Liver (tissue), 3 donors: ENCODE results near the gene TJP1.

Source experiments
- EGR1 ChIP-seq, 2 donors: IDR thresholded peaks; 2 replicates each; pipeline ENCODE4 v1.6.1; 2016 to 2018; ENCODE audit warnings: antibody characterized with exemption in 2 of 2, low read depth in 2 of 2
- GABPA ChIP-seq, 2 donors: IDR thresholded peaks in 1 of 2; conservative IDR thresholded peaks in 1 of 2; 2 replicates each; pipeline ENCODE4 v1.6.1; 2016; ENCODE audit warnings: antibody characterized with exemption in 2 of 2, mild to moderate bottlenecking in 1 of 2, moderate library complexity in 1 of 2
- JUND ChIP-seq, 2 donors: IDR thresholded peaks; 2 replicates each; pipeline ENCODE4 v1.6.1; 2016; ENCODE audit warnings: antibody characterized with exemption in 2 of 2
- NR2F2 ChIP-seq: IDR thresholded peaks from 2 replicates; pipeline ENCODE4 v1.6.1; 2016; ENCODE audit warnings: antibody characterized with exemption
- RAD21 ChIP-seq, 2 donors: IDR thresholded peaks; 2 replicates each; pipeline ENCODE4 v1.6.1; 2016; ENCODE audit warnings: antibody characterized with exemption in 2 of 2, mild to moderate bottlenecking in 2 of 2
- RXRA ChIP-seq, 2 donors: IDR thresholded peaks; 2 replicates each; pipeline ENCODE4 v1.6.1; 2017 to 2018; ENCODE audit warnings: antibody characterized with exemption in 2 of 2, mild to moderate bottlenecking in 1 of 2
- SP1 ChIP-seq: IDR thresholded peaks from 2 replicates; pipeline ENCODE4 v1.6.1; 2018; ENCODE audit warnings: antibody characterized with exemption, mild to moderate bottlenecking
- TAF1 ChIP-seq: conservative IDR thresholded peaks from 2 replicates; pipeline ENCODE4 v1.6.1; 2016; ENCODE audit warnings: antibody characterized with exemption, mild to moderate bottlenecking
- YY1 ChIP-seq: IDR thresholded peaks from 2 replicates; pipeline ENCODE4 v1.6.1; 2016; ENCODE audit warnings: antibody characterized with exemption, mild to moderate bottlenecking
- TF ChIP-seq, protein P1 (sequence below): fragments of 150-350 bp; IDR thresholded peaks from 2 replicates; pipeline ENCODE4 v1.5.1; 2017; ENCODE audit warnings: improper control_type of control experiment, low read depth, low read length; ENCODE audit not compliant: missing input control
- TF ChIP-seq, protein P2 (sequence below): IDR thresholded peaks from 2 replicates; pipeline ENCODE4 v1.6.1; 2016; ENCODE audit warnings: antibody characterized with exemption
- TF ChIP-seq, protein P3 (sequence below): IDR thresholded peaks from 2 replicates; pipeline ENCODE4 v1.6.1; 2016; ENCODE audit warnings: antibody characterized with exemption
- TF ChIP-seq, protein P4 (sequence below): IDR thresholded peaks from 2 replicates; pipeline ENCODE4 v1.6.1; 2016; ENCODE audit warnings: antibody characterized with exemption, mild to moderate bottlenecking
- donor health status: healthy.
- donor health status: healthy.

DNA sequence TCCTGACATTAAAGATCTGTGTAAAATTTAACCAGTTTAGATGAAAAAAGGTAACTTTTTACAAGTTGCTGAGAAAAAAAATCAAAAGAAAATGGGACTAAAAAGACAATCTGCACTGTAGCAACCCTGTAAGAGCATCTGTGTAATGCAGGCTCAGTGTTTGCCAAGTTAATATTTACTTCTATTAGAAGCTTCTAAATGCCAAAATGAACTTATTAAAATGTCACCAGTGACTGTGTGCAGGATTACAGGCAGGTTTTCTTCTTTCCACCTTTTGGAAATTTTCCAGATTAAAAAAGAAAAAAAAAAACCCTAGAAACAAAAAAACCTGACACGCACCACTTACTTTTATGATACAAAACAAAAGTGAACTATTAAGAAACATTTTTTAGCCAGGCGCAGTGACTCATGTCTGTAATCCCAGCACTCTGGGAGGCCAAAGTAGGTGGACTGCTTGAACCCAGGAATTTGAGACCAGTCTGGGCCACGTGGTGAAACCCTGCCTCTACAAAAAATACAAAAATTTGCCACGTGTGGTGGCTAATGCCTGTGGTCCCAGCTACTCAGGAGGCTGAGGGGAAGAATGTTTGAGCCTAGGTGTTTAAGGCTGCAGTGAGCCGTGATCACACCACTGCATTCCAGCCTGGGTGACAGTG, 87.2 kb downstream of the TJP1 start:
- TF ChIP-seq, protein P1, sequence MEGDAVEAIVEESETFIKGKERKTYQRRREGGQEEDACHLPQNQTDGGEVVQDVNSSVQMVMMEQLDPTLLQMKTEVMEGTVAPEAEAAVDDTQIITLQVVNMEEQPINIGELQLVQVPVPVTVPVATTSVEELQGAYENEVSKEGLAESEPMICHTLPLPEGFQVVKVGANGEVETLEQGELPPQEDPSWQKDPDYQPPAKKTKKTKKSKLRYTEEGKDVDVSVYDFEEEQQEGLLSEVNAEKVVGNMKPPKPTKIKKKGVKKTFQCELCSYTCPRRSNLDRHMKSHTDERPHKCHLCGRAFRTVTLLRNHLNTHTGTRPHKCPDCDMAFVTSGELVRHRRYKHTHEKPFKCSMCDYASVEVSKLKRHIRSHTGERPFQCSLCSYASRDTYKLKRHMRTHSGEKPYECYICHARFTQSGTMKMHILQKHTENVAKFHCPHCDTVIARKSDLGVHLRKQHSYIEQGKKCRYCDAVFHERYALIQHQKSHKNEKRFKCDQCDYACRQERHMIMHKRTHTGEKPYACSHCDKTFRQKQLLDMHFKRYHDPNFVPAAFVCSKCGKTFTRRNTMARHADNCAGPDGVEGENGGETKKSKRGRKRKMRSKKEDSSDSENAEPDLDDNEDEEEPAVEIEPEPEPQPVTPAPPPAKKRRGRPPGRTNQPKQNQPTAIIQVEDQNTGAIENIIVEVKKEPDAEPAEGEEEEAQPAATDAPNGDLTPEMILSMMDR, result no peak
- TF ChIP-seq TAF1, result no peak
- TF ChIP-seq RXRA (IDR thresholded peaks at IDR 0.05), result peak; percentile 10 to 25
- no peak for TF ChIP-seq EGR1 (IDR thresholded peaks at IDR 0.05; ENCODE audit: low read depth in 2 of 2)
- TF ChIP-seq GABPA (IDR thresholded peaks at IDR 0.05 in 1 of 2, conservative IDR thresholded peaks at IDR 0.05 in 1 of 2), result no peak
- TF ChIP-seq JUND (IDR thresholded peaks at IDR 0.05), result peak; percentile 28 to 47
- TF ChIP-seq, protein P2, sequence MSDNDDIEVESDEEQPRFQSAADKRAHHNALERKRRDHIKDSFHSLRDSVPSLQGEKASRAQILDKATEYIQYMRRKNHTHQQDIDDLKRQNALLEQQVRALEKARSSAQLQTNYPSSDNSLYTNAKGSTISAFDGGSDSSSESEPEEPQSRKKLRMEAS, result no peak
- TF ChIP-seq RAD21 (IDR thresholded peaks at IDR 0.05), result peak in 1 of 2 donors; percentile 35
- no peak for TF ChIP-seq SP1
- TF ChIP-seq, protein P3, sequence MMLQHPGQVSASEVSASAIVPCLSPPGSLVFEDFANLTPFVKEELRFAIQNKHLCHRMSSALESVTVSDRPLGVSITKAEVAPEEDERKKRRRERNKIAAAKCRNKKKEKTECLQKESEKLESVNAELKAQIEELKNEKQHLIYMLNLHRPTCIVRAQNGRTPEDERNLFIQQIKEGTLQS, result peak; percentile 14
- no peak for TF ChIP-seq NR2F2
- TF ChIP-seq YY1, result no peak
- TF ChIP-seq, protein P4, sequence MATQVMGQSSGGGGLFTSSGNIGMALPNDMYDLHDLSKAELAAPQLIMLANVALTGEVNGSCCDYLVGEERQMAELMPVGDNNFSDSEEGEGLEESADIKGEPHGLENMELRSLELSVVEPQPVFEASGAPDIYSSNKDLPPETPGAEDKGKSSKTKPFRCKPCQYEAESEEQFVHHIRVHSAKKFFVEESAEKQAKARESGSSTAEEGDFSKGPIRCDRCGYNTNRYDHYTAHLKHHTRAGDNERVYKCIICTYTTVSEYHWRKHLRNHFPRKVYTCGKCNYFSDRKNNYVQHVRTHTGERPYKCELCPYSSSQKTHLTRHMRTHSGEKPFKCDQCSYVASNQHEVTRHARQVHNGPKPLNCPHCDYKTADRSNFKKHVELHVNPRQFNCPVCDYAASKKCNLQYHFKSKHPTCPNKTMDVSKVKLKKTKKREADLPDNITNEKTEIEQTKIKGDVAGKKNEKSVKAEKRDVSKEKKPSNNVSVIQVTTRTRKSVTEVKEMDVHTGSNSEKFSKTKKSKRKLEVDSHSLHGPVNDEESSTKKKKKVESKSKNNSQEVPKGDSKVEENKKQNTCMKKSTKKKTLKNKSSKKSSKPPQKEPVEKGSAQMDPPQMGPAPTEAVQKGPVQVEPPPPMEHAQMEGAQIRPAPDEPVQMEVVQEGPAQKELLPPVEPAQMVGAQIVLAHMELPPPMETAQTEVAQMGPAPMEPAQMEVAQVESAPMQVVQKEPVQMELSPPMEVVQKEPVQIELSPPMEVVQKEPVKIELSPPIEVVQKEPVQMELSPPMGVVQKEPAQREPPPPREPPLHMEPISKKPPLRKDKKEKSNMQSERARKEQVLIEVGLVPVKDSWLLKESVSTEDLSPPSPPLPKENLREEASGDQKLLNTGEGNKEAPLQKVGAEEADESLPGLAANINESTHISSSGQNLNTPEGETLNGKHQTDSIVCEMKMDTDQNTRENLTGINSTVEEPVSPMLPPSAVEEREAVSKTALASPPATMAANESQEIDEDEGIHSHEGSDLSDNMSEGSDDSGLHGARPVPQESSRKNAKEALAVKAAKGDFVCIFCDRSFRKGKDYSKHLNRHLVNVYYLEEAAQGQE, result no peak
